NCI-H446 (cell line): ENCODE measurements around the gene CTCF.
A peak's percentile ranks its signal among the peaks of the same experiment; 100 is the strongest.

Source experiments
- DNase-seq, 2 experiments: peaks; one replicate each; lab custom pipeline; 2025; lab: John Stamatoyannopoulos, UW

Gene CTCF

DNA sequence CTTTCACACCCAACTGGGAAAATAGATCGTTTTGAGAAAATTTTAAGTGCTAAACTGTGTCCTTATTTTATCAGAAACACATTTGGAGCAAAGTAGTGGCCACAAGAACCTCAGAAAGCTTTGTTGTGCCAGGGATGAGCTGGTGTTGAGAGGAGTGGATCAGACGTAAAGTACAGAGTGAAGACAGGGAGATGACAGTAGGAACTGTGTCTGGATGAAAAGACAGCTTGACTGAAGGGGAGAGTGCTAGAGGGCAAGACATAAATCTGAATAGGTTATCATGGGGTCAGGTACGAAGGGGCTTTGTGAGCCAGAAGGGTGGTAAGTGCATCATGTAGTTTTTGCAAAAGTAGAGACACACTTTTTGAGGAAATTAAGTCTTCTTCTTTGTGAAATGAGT, 43.3 kb downstream of the CTCF start:
- no peak for DNase-seq

DNA sequence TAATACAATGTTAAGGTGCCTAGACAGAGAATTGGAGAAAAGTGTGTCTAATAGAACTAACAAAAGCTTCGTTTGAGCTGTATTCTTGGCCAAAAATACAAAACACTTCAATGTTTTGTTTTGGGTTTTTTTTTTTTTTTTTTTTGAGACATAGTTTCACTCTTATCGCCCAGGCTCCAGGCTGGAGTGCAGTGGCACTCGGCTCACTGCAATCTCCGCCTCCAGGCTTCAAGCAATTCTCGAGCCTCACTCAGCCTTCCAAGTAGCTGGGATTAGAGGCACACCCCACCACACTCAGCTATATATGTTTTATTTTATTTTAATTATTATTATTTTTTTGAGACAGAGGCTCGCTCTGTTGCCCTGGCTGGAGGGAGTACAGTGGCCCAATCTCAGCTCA, 44.3 kb downstream of the CTCF start:
- no peak for DNase-seq

DNA sequence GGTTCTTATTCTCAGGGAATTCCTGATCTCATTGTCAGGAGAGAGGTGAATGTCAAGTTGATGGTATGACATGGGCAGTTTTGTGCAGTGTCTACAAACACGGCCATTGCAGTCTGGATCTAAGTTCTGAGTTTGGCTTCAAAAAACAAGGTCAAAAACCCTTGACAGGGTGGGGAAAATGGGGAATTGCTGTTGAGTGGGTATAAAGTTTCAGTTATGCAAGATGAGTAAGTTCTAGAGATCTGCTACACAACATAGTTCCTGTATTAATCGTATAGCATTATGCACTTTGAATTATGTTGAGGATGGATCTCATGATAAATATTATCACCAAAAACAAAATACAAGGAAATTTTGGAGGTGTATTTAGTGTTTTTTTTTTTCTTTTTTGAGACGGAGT, 46.0 kb downstream of the CTCF start:
- no peak for DNase-seq

DNA sequence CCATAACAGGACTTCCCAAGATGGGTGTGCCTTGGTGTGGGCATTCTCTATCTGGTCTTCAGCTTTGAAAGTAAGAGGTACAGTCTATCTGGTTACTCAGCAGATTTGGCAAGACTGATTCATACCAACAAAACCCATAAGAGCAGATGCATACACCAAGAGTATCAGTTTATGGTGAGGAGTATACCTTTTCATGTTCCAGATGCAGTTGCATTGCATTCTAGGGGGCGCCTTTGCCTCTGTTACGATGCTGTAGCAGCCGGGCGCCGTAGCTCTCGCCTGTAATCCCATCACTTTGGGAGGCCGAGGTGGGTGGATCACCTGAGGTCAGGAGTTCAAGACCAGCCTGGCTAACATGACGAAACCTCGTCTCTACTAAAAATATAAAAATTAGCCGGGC, 51.5 kb downstream of the CTCF start:
- no peak for DNase-seq

DNA sequence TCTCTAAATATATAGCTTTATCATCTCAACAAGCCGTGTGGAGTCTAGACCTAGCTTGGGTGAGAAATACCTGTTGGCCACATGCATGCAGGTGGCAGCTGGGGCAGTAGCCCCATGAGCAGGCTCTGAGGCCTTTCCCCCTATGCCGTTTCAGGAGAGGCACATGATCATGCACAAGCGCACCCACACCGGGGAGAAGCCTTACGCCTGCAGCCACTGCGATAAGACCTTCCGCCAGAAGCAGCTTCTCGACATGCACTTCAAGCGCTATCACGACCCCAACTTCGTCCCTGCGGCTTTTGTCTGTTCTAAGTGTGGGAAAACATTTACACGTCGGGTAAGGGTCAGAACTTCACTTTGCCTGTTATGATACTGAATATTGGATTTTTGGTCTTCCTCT, 65.9 kb downstream of the CTCF start:
- no peak for DNase-seq

DNA sequence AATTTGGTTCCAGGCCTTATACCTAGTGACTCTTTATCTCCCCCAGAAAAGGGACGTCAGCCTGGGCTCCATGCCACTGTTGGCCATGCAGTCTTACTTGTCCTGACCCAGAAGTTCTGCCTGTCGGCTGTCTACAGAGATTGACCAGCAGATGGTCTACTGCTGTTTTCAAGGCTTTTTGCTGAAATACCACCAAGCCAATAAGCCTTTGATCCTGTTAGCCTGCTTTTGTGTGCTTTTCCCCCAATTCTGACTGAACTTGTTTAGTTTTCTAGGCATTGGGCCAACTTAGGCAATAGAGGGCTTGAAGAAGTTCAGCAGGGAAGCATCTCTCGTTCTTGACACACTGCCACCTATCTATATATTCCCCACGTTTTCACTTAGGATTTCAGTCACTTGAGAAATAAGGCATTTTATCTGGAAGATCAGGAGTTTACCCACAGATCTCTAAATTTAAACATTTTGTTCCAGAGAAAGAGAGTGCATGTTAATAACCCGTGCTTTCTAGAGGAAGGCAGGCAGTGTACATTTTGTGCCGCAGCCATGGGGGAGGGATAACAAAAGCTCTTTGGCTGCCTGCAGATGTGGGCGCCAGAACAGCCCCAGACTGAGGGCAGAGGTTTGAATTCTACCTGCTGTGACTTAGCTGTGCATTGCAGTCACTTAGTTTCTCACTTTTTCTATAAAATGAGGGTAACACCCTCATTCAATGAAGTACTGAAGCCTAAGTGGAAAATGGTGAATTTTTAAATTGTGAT, 70.3 kb downstream of the CTCF start:
- no peak for DNase-seq

DNA sequence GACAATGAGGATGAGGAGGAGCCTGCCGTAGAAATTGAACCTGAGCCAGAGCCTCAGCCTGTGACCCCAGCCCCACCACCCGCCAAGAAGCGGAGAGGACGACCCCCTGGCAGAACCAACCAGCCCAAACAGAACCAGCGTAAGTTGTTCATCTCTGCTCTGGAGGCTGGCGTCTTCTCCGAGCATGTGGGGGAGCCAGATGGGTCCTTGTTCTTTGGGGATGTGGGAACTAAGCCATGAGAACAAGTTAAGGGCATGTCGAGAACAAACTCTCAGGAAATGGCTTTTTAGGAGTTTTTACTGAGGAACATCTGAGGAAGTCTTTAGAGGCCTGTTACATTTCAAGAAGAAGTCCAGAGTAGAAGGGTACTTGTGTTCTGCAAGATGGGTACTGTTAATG, 74.4 kb downstream of the CTCF start:
- DNase-seq = no peak

DNA sequence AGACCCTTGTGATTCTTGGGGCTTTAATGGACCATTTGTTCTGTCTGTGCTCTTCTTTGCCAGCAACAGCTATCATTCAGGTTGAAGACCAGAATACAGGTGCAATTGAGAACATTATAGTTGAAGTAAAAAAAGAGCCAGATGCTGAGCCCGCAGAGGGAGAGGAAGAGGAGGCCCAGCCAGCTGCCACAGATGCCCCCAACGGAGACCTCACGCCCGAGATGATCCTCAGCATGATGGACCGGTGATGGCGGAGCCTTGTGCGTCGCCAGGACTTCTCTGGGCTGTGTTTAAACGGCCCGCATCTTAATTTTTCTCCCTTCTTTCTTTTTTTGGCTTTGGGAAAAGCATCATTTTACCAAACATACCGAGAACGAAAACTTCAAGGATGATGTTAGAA, 75.3 kb downstream of the CTCF start:
- no peak for DNase-seq

DNA sequence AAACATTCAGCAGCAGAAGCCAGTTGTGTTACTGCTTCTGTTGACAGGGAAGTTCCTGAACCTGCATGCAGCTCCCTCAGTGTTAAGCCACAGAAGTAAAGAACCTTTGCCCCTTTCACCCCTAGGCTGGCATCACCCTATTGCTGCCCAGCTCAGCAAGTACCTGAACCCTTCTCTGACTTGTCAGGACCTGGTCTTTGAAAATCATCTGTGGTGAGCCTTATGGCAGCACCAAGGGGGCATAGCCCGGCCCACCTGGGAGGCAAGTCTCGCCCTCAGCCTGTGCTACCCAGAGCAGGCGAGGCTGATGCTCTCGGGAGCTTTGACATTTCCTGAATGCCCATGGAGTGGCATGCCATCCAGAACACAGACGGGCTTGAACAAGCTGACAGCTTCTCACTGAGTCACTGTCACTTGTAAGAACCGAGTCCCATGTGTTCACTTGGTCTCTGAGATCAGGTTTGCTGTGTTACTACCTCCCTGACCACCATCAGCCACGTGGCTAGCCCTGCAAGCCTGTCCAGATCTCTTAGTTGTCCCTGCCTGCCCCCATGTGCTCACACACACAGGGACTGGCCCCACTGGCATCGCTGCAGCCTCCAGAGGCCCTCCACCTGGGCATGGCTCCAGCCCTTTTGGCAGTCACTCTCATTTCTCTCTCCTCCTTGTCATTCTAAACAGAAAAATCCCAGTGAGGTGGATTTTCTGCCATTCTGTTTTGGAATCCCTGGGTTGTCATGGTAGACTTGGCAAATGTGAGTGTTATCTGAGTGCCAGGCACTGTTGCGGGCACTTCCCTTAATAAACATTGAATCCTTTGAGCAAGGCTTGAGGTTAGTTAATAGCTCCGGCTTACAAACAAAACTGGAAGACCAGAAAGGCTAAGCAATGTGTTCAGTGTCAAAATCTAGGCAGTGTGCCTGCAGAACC, 79.7 kb downstream of the CTCF start:
- DNase-seq = peak; percentile 57 to 80

DNA sequence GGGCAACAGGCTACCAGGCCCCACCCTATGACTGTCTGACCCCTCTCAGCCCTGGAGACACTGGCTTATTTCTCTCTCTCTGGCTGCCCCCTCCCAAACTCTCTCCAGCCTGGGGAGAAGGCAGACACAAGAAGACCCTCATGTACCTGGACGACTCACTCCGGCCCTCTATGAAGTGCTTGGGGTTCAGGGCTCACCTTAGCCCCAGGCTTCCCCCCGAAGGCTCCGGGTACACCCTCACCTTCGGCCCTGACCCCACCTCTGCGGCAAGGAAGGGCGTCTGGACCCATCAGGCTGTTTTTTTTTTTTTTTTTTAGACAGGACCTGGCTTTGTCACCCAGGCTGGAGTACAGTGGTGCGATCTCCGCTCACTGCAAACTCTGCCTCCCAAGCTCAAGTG, 81.7 kb downstream of the CTCF start:
- DNase-seq = no peak

DNA sequence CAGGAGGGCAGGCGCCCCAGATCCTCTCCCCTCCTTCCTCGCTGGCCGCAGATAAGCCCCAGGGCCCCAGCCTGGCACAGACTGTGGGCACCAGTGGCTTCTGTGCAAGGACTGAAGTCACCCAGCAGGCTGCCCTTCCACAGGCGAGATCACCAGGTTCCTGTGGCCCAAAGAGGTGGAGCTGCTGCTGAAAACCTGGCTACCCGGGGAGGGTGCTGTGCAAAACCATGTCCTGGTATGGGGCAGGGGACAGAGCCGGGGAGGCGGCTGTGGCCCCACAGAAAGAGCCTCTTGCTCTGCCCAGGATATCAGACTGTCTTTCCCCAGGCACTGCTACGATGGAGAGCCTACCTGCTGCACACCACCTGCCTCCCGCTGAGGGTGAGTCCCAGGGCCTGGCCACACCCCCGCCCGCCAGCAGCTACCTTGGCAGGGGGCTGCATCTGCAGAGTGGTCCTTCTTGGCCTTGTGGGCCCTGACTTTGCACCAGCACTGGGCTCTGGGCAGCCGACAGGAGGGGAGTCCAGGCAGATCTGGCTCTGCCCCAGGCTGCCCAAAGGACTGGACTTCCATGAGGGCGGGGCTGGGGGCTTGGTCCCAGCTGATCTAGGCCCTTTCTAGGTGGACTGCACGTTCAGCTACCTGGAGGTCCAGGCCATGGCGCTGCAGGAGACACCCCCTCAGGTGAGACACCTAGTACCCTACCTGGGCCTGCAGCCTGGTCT, 83.2 kb downstream of the CTCF start:
- DNase-seq = no peak

DNA sequence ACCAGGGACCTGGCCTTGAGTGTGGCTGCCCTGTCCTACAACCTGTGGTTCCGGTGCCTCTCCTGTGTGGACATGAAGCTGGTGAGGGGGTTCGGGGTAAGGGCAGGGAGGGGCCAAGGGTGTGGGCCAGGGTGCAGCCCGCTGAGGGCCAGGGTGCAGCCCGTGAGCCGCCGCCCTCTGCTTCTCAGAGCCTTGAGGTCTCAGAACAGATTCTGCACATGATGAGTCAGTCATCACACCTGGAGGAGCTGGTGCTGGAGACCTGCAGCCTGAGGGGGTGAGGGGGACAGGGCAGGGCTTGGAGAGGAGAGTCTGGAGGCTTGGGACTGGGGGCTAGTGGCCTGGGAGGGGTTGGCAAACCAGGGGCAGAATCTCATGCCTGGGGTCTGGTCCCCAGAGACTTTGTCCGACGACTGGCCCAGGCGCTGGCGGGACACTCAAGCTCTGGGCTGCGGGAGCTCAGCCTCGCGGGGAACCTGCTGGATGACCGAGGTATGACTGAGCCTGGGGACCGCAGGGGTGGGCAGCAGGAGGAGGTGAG, 84.9 kb downstream of the CTCF start:
- DNase-seq = no peak

DNA sequence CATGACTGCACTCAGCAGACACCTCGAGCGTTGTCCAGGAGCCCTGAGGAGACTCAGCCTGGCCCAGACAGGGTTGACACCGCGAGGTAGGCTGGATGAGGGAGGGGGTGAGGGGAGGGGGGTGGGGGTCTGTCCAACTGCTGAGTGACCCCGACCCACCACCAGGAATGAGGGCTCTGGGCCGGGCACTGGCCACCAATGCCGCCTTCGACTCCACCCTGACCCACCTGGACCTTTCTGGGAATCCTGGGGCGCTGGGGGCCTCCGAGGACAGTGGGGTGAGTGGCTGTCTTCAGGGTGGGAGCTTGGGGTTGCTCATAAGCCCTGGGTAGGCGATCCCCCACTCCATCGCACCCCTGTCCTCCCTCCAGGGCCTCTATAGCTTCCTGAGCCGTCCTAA, 85.4 kb downstream of the CTCF start:
- DNase-seq = no peak

DNA sequence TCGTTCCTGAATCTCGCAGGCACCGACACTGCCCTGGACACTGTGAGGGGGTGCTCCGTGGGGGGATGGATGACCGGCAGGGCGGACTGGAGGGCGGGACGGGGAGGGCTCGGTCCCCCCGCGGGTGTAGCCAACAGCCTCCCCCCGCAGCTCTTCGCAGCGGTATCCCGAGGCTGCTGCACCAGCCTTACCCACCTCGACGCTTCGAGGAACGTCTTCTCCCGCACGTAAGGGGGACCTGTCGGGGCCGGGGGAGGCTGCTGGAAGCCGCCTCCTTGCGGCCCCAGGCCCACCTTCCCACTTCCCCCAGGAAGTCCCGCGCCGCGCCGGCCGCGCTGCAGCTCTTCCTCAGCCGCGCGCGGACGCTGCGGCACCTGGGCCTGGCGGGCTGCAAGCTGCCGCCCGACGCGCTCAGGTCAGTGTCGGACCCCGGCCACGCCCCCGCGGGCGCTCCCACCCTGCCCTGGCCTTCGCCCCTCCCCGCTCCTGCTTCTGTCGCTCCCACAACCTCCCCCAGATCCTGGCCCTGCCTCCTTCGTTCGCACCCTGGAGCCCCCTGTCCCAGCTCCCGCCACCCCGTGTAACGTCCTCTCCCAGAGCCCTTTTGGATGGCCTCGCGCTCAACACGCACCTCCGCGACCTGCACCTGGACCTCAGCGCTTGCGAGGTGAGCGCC, 85.9 kb downstream of the CTCF start:
- DNase-seq = no peak

DNA sequence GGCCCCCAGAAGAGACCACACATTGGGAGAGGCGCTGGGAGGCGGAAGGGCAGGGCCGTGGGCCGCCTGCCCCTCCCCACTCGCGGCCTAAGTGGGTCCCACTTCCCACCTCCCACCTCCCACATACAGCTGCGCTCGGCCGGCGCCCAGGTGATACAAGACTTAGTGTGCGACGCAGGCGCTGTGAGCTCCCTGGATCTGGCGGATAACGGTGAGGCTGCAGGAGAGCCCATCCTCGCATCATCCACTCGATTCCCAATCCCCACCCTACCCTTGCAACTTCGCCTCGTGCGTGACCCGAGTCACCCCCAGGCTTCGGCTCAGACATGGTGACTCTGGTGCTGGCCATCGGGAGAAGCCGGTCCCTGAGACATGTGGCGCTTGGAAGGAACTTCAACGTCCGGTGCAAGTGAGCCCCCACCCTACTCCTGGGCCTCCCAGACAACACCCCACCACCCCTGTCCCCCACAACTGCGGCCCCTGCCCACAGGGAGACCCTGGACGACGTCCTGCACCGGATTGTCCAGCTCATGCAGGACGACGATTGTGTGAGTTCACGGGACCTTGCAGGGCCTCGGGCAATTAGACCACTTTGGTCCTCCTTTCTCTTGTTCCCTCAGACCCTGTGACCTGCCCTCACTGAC, 86.6 kb downstream of the CTCF start:
- DNase-seq = no peak

DNA sequence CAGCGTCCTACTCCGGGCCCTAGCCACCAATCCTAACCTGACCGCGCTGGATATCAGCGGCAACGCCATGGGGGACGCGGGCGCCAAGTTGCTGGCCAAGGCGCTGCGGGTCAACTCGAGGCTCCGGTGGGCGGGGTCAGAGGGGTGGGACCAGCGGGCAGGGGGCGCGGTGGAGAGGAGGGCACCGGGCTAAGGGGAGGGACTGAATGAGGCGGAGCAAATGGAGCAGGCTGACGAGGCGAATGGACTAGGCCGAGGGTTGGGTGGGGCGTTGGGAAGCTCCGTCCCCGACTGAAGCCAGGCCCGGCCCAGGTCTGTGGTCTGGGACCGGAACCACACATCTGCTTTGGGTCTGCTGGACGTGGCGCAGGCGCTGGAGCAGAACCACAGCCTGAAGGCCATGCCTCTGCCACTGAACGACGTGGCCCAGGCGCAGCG, 87.2 kb downstream of the CTCF start:
- no peak for DNase-seq

DNA sequence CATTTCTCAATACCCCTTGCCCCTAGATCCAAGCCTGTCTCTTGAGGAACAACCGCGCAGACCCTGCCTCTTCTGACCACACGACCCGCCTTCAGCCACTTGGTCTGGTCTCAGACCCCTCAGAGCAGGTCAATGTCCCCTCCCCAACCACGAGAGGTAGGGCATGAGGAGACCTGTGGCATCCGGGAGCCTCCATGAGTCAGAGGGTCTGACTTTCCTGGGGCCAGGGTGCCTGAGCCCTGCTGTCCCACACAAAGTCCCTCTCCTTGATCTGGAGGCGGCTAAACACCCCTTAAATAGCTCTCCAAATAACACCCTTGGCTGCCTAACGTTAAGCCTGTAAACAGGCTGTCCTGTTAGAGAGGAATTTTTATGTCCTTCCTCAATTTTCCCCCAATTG, 87.7 kb downstream of the CTCF start:
- no peak for DNase-seq

DNA sequence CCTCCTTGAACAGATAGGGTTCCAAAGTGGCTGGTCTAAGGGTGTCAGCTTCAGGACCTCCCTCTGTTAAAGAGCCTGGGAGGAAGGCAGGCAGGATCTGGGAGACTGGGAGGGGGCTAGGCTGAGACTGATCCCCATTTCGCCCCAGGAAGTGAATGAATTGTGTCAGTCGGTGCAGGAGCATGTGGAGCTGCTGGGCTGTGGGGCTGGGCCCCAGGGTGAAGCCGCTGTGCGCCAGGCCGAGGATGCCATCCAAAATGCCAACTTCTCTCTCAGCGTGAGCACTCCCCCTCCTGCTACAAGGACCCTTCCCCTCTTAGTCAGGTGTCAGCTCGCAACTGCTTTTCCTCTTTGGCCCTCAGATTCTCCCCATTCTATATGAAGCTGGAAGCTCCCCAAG, 88.7 kb downstream of the CTCF start:
- DNase-seq = no peak

DNA sequence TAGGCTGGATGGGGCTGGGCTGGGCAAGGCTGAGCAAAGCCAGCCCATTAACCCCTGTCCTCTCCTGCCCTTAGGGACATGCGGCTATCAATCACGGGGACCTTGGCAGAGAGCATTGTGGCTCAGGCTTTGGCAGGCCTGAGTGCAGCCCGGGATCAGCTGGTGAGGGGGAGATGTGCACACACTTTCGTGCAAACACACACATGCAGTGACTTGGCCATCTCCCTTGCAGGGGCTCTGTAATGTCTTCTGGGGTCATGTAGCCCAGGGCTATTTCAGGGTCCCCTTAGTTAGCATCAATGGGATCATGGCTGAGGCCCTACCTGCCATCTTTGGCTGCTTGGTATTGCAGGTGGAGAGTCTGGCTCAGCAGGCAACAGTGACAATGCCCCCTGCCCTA, 89.5 kb downstream of the CTCF start:
- DNase-seq = no peak

DNA sequence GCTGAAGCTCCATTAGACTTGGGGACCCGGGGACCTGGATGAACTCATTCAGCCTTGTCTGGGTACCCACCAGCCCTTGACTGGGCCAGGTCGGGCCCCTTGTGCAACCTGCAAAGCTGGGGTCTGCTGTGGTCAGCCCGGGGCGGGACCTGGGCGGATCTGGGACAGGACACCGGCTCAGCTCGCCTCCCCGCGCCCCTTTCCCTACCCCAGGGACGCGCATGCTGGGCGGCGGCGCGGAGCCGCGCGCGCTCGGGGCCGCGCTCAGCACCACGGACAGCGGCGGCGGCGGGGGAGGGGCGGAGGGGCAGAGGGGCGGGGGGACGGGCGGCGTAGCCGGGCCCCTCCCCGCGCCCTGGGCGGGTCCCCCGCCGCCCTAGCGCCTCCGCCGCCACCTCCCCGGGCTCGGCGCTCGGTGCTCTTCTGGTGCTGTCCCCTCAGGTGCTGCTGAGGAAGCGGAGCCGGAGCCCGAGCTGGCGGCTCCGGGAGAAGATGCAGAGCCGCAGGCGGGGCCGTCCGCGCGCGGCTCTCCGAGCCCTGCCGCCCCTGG, 90.3 kb downstream of the CTCF start:
- DNase-seq = no peak
